CD4-positive, alpha-beta T cell treated with Interleukin-6 at 100 ng/mL for 8 hours (primary cell): ENCODE measurements around the gene CEP85L.

Experiments
- DNase-seq: peaks from one replicate; pipeline ENCODE4 v3.0.0-alpha.2; 2020; ENCODE audit warnings: mixed read lengths, low spot score

Gene CEP85L

DNA sequence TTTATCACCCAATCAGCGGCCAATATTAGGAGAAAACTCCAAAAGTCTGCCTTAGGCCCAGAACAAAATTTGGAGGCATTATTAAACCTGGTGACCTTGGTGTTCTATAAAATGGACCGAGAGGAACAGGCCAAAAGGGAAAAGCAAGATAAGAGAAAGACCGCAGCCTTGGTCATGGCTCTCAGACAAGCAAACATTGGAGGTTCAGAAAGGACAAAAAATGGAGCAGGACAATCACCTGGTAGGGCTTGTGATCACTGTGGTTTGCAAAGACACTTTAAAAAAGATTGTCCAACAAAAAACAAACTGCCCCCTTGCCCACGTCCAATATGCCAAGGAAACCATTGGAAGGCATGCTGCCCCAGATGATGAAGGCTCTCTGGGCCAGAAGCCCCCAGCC lies 31.2 kb downstream of the CEP85L start:
- DNase-seq: no peak

DNA sequence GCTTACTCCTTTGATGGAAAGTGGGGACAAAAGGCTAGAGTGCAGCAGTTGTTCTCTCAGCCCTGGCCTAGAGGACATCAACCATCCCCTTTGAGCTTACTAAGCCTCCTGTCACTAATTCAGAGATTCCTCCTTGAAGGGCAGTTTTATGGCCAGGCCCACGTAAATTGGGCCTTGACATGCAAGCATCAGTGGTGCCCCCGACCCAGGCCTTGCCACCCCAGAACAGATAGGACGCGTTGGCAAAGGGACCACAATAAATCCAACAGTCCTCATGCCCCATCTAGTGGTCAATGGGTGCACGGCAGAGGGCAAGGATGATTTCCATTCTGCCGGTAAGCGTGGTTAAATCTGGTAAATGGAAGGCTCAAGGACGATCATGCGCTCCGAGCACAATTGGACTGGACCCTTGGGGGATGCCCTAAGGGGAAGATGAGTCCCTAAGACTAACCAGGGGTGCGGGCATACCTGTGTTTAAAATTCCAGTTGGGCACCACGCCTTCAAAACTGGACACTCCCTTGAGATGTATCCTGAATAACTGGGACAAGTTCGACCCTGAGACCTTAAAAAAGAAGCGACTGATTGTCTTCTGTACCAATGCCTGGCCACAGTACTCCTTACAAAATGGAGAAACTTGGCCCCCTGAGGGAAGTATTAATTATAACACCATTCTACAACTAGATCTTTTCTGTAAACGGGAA lies 32.6 kb downstream of the CEP85L start:
- DNase-seq: peak; percentile 60

DNA sequence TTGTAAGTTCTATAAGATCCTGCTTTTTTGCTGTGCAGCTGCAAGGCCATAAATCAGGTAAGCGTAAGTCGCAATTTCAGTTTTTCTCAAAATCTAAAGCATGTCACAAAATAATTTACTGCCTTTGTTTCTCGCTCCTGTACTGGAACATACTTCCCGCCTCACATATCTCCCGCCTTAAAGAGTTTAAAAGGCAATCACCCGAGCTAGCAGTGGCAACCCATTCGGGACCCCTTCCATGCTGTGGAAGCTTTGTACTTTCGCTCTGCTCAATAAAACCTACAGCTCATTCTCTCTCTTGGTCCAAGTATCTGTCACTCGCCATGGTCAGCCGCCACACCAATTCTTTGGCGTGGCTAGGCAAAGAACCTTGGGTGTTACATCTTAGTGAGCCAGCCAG lies 34.0 kb downstream of the CEP85L start:
- DNase-seq: no peak

DNA sequence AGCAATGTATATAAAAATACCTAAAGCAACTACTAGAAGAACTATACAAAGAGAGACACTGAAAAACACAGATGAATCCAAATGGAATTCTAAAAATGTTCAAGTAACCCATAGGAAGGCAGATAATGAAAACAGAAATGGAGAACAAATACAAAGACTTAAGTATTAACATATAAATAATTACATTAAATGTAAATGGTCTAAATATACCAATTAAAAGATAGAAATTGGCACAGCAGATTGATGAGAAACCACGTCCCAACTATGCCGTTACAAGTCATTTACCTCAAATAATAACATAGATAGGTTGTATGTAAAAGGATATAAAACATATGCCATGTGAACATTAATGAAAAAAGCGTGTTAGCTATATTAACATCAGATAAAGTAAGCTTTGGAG lies 40.1 kb downstream of the CEP85L start:
- no peak for DNase-seq

DNA sequence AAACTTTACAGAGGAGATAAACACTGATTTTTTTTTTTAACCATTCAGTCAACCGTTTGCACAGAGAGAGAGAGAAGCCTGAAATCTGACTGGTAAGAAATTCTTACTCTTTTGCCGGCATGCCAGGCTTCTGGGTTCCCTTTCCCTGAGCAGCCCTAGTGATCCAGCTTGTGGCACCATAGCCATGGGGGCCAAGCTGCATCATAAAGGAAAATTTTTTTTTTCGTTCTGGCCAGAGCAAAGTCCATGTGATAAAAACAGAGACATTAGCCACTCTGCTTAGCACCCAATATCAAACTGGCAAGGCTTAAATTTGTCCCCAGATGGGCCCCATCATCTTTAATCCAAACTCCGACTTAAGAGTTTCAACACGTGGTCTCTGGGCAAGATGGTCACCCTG lies 44.5 kb downstream of the CEP85L start:
- no peak for DNase-seq

DNA sequence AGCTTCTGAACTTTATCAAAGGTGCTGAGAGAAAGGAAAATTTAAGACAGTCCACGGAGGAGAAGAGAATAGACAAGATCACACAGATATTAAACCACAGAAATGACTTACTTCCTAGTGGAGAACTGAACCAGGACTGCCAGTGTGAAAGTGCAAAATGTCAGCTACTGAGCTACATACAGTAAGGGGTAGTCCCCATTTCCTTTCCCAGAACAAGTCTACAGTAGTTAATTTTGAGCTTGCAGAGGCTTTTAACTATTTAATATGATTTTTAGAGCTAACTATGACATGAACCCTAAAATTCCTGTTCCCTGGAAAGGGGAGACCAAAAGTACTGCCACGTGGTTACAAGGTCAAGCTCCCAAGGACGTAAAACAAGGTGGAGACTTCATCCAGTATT lies 45.1 kb downstream of the CEP85L start:
- no peak for DNase-seq

DNA sequence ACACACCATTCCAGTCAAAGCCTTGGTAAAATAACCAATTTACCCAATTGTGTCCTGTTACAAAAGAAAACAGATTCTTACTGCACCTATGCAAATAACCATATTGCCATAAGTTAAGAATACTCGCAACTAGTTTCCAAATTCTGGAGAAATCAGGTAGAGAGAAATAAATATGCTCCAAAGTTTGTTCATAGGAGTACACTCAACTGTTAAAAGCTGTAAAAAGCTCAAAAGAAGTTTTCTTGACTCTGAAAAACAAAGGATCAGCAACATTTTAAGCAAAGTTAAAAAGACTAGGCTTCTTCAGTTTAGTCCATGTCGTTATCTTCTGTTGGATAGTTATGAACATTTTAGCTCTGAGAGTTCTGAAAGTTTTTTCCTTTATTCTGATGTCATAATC lies 48.0 kb downstream of the CEP85L start:
- no peak for DNase-seq

DNA sequence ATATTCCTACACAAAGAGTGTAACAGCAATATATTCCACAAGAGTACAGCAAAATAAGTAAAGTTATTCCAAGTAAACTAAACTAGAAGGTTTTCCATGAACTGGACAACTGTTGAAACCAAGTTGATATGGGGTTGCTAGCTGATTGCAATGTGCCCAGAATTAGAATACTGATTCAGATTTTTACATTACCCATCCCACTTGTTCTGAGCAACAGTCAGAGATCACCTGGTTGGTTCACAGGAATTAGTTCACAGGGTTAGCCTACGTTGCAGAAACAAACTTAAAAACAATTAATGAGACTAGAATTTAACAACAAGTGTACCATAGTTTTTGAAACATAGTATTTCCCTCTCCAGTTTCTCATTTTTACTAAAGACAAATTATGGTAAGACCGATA lies 49.1 kb downstream of the CEP85L start:
- DNase-seq: no peak

DNA sequence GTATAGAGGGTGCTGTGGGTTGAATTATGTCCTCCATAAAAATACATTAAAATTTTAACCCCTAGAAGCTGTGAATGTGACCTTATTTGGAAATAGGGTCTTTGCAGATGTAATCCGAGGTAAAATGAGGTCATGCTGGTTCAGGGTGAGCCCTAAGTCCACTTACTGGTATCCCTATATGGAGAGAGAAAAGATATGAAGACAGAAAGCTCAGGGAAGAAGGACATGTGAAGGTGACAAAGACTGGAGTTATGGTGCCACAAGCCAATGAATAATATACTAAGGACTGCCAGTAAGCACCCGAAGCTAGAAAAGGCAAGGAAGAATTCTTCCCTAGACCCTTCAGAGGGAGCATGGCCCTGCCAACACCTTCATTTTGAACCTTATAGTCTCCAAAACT lies 53.1 kb downstream of the CEP85L start:
- DNase-seq: no peak

DNA sequence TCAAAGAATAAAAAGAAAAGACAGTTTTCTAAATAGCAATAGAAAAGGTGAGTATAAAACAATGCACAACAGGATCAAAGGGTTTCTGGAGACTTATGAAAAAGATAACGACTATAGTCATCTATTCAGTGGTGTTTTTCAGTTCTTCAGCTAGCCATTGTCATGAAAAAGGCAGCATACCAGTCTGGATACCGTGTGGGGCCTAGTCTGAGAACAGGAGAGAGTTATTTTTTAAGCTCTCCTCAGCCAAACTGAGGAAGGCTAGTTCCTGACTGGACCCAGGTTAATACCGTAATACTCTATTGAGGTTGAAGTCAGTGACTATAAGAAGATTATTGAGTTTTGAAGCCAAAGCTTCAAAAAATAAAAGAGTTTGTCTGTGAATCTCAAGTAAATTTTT lies 53.8 kb downstream of the CEP85L start:
- no peak for DNase-seq

DNA sequence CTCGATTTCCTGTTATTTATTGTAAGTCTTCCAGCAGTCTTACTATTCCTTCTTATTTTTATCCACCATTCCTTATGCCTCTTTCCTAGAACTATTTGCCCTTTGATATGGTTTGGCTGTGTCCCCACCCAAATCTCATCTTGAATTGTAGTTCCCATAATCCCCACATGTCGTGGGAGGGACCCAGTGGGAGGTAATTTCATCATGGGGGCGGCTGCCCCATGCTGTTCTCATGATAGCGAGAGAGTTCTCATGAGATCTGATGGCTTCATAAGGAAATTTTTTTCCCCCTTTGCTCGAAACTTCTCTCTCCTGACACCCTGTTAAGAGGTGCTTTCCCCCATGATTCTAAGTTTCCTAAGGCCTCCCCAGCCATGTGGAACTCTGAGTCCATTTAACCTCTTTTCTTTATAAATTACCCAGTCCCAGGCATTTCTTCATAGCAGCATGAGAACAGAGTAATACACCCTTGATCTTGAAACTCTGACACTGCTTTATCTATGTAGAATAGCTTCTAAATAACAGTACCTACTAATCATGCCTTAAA lies 54.5 kb downstream of the CEP85L start:
- DNase-seq: no peak

DNA sequence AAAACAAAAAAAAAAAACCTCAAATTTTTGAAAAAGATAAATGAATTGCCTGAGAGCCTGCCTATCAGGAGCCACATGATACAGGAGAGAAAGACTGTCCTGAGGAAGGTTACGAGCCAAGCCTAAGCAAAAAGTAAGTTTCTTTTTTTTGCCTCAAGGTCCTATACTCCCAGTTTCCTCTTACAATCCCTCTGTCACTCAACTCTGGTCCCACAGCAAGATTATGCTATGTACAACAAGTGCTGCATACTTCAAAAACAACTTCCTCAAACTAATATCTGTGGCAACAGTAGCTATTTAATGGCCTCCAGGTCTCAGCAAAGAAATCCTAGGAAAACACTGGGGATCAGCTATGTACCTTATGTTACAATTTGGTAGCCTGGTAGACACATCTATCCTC lies 56.5 kb downstream of the CEP85L start:
- DNase-seq: no peak

DNA sequence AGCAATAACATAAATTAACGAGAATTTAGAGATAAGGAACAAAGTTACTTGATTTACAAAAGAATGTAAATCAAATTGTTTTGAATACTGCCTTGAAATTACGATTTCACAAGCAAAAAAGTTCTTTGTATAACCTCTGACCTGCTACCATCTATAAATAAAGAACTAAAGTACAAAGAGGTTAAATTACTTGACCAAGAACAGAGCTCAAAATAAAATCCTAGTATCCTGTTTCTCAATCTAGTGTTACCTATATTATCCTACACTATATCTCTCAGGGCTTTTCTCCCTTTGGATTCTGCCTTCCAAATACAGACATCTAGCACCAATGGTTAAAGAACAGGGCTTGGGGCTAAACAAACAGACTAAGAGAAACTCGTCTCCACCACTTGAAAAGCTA lies 59.5 kb downstream of the CEP85L start:
- DNase-seq: no peak

DNA sequence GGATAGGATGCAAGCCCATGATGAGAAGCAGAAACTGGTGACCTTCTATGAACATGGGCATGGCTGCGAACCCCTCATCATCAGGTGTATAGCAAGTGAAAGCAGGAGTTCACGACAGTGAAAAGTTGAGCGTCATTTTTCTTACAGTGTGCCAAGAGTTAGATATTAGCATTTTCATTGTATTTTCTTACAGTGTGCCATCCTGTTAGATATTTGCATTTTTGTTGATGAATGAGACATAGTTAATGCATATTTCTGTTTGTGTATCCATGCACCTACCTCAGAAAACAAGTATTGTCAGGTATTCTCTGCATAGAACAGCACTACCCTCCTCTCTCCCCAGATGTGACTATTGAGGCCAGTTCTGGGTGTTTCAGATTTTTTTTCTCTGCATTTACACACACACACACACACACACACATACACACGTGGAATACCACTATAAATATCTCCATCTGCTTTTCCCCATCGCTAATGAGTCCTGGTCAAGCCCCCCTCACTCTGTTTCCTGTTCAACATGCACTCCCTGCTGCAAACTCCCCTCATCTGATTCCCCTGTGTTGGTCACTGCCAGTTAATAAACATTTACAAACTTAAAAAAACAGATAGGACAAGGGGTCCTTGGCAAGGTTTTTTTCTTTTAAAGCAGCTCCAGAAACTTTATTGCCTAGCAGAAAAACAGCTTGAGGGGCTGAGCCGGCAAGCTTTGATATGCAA lies 61.6 kb downstream of the CEP85L start:
- DNase-seq: no peak

DNA sequence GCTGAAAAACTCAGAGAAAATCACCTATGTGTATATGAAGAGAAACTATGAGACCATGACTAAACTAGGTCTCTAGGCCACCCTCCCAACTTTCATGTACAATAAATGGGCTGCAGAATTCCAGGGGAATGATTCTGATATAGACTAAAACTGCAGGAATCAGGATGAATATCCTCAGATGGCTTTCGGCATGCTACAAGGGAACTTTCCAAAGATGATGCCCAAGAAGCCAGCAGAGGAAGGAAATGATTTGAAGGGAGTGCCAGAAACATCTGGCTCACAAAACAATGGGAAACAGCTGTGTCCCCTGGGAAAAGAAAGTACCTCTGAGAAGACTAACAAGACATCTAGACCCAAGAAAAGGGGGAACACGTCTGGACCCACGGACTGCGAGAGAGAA lies 62.2 kb downstream of the CEP85L start:
- DNase-seq: no peak

DNA sequence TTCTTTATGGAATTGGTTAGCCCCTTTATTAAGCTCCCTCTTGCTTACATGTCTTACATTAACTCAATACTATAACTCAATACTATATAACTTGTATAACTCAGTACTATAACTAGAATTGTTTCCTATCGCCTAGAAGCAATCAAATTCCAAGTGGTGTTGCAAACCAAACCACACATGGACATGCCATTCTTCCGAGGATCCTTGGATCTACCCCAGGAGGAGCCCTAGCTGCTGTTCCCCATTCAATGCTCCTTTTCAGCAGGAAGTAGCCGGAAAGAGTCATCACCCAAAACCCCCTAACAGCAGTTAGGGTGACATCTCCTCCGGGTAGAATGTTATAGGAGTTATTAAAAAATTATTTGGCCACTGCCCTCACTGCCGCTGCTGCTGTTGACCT lies 62.8 kb downstream of the CEP85L start:
- no peak for DNase-seq

DNA sequence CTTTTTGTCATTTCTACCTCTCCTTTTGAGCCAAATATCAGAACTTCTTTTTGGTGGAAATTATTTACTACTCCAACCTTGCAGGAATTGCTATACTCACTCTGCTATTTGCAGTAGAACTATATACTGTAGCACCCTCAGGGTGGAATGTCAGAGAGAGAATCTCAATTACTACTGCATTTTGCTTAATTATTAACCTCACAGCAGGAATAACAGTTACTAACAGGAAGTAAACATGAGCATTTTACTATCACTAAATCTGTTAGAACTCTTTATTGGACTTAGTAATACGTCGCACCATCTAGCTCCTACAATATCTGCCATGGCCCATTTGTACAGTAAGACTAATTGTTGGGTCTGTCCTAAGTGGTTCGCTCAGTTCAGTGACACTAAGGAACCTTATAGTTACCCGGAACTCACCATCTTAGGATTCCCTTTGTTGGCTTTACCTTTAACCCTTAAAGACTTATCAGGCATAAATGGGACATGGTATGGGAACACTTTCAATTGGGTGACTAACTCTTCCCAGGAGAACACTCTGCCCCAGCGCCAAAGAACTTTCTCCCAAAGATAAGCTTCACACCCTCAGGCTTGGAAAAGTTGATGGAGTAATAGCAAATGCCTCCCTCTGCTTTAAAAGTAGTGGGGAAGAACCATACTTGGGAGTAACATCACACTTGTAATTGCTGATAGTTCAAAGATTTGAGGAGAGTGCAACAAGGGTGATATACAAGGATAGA lies 64.5 kb downstream of the CEP85L start:
- no peak for DNase-seq

DNA sequence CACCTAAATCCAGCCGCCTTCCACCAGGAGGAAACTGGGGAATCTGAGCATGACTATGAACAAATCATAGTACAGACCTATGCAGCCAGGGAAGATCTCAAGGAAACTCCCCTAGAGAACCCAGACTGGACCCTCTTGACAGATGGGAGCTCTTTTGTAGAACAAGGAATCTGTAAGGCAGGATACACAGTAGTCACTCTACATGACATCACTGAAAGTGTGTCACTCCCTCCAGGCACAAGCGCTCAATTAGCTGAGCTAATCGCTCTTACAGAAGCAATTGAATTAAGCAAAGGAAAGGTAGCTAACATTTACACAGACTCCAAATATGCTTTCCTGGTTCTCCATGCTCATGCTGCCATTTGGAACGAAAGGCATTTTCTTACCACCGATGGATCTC lies 66.5 kb downstream of the CEP85L start:
- DNase-seq: no peak

DNA sequence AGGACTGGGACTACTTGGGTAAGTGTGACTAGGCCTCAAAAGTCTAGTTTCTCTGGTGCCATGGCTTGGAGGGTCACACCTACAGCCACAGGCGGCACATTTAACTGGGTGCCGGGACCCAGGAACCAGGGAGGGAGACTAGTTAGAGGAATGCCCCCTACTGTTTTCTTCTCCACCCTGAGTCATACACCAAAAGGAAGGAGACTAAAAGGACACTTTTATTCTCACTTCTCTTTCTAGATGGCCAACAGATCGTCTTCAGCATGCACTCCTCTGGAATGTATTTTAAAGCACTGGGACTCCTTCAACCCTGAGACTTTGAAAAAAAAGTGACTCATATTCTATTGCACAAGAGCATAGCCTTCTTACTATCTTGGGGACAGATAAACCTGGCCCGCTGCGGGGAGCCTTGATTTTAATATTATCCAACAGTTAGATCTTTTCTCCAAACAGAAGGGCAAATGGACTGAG lies 69.9 kb downstream of the CEP85L start:
- DNase-seq: no peak

DNA sequence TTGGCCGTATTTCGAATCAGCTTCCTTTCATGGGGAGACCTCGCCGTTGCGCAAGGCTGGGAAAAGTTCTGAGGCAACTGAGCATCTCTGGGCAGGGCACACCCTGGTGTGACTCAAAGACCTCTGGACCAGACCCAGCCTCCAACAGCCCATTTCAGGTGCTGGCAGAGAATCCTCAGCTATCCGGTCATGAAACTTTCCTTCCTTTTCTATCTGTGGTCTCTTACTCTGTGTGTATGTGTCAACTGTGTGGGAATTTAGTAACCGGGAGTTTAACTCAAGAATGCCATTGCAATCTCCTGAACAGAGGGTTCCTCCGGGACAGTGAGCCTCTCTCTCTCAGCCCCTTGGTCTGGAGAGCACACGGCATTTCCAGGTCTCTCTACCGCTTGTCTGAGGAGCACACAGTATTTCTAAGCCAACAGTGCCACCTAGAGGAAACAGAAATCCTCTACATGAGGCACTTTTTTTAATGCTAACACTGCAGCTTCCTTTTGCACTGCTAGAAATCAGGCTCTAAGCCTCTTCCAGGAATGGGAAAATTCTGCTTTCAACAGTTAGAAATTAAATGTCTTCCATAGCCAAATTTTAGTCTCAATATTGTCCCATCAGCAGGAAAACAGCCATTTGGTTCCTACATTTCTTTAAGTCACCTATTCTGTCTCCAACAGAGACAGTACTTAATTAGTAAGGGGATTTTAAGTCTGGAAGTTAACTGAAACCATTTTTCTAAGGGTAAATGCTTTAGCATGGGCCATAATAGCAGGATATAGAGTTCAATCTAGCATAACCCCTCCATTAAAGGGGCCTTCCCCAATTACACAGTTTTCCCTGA lies 70.6 kb downstream of the CEP85L start:
- DNase-seq: peak; percentile 43

DNA sequence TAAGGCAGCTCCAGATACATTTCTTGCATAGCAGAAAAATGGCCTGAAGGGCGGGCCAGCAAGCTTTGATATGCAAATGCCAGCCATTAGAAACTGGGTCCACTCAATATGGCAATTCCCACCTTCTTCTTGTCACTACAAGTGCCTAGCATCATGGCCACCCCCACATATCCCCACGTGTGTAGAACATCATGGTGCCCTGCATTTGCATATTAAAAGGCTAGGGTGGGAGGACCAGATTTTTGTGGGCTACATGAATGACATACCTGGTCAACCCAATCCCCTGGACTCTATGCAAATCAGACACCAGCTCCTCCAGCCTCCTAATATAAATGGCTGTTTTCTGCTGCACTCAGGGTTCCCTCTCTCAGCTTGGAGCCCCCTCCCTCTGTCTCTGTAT lies 71.6 kb downstream of the CEP85L start:
- no peak for DNase-seq

DNA sequence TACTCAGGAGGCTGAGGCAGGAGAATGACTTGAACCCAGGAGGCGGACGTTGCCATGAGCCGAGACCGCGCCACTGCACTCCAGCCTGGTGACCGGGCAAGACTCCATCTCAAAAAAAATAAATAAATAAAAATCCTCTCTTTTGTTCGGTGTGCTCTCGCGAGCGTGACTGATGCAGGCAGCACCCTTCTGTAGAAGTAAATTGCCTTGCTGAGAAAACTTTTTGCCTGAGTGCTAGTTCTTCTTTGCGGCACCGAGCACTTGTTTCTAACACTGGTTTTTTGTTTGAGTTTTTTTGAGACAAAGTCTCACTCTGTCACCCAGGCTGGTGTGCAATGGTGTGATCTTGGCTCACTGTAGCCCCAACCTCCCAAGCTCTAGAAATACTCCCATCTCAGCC lies 72.8 kb downstream of the CEP85L start:
- DNase-seq: no peak
